NCI-H345 treated with DMSO at 0.1 percent for 48 hours (cell line): Measurements from ENCODE around the gene TMEM179.
"Not testable (repeated sequence)": the region's sequence is repeated elsewhere in the genome, so short reads cannot be mapped to it uniquely, and the experiment has no call there.

Experiments used
- DNase-seq: peaks from one replicate; lab custom pipeline; 2025; ENCODE audit not compliant: unreplicated experiment; lab: John Stamatoyannopoulos, UW

Gene TMEM179

DNA sequence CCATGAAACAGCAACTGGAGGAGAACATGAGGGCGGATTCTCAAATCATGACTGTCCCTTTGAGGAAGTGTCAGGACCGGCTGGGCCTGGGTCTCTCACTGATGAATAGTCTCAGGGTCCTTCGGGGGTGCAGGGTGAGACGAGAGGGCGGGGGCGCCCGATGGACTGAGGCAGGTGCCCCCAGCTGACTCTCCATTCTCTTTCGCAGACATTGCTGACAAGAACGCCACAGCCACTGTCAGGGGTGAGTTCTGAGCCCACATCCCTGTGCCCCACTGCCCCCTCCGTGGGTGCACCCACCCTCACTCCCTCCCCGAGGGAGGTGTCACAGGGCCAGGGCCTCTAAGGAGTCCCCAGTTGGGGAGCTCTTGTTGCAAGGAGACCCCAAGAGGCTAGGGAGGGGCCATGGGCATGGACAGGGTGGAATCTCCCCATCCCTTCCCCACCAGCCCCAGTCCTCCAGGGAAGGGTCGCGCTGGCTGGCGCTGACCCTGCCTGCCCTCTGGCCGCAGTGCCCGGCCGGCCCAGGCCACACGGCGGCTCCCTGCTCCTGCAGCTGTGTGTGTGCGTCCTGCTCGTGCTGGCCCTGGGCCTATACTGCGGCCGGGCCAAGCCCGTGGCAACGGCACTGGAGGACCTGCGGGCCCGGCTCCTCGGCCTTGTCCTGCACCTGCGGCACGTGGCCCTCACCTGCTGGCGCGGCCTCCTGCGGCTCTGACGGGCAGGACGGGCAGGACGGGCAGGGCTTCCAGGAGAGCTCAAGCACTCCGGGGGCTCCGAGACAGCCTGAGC is 16.3 kb downstream of the TMEM179 start:
- DNase-seq: no peak

DNA sequence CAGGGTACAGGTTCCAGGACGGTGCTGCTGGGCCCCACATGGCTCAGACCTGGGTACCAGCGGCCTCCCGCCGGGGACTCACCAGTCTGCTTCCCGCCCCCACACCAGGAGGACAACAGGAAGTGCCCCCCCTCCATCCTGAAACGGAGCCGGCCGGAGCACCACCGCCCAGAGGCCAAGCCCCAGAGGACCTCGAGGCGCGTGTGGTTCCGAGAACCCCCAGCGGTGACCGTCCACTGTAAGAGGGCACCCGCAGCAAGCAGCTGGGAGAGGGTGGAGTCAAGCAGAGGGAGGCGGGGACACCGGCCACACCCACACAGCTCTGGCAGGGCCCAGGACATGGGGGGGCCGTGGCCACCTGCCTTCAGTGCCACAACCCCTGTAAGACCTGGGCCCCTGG is 16.9 kb downstream of the TMEM179 start:
- DNase-seq: no peak

DNA sequence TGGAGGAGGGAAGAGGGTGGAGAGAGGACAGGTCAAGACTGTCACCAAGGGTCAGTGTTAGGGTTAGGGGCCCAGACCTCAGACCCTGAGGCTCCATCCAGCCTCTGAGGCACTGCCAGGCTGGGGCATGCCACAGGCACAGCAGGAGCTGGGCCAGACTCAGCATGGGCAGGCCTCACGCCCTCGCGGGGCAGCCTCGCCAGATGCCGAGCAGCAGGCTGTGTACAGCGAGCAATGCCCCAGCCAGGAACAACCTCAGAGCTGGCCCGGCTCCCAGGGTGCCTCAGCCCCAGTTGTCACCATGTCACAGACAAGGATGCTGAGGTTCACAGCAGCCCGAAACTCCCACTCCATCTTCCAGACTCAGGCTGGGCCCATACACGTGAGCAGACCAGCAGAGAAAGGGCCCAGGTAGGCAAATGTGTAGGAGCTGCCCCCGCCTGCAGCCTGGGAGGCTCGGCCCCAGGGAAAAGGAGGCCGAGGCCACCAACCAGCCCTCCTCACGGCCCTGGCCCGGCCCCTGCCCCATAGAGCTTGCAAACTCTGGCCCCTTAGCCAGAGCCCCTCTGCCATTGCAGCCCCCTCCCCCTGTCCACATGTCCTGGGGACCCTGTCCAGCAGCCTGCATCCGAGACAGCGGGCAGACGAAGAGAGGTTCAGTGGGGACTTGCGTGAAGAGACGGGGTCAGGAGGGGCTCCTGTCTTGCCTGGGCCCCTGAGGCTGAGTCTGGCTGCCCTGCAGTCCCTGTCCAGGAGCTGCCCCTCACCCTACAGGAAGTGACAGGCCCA is 17.5 kb downstream of the TMEM179 start:
- DNase-seq: no peak

DNA sequence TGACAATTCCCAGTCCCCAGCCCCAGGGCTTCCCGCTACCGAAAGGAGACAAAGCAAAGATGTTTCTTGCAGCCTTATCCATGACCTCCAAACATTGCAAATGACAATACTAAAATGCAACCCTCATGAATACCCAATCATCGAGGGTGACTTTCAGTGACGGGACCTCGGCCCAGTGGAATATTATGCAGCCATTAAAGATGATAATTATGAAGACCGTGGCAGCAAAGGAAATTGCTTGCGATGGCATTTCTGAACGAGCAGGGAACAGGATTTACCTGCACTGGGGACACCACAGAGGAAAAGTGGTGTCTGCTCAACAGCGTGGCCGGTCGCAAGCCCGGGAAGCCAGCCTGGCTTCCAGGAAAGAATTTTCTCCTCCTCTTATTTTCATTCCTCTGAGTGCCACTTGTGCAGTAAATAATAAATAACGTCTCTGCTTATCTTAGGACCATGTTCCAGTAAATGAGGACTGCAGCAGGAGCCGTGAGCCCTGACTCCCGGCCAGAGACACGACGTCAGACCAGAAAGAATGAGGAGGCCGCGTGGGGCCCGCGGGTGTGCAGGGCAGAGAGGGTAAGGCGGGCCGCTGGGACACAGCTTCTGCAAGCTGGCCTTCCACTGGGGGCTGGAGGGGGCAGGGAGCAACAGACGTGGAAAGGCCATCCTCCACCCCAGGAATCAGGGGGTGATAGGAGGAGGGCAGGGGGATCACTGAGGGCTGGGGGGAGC is 18.4 kb downstream of the TMEM179 start:
- no peak for DNase-seq

DNA sequence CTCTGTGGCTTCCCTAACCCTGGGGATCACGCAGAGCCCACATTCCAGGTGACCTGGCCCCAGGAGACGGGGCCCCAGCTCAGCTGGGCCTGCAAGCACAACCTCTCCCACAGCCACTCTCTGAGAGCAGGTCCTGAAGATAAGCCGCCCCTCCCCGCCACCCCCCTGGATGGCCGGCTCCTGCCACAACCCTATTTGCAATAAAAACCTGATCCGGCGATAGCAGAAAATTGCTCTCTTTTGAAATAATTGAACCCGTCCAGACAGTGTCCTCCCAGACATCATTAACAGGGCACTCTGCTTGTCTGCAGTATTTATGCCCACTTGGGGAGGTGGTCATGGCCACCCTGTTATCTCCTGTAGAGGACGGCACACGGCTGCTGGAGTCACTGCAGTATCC is 20.0 kb downstream of the TMEM179 start:
- DNase-seq: no peak

DNA sequence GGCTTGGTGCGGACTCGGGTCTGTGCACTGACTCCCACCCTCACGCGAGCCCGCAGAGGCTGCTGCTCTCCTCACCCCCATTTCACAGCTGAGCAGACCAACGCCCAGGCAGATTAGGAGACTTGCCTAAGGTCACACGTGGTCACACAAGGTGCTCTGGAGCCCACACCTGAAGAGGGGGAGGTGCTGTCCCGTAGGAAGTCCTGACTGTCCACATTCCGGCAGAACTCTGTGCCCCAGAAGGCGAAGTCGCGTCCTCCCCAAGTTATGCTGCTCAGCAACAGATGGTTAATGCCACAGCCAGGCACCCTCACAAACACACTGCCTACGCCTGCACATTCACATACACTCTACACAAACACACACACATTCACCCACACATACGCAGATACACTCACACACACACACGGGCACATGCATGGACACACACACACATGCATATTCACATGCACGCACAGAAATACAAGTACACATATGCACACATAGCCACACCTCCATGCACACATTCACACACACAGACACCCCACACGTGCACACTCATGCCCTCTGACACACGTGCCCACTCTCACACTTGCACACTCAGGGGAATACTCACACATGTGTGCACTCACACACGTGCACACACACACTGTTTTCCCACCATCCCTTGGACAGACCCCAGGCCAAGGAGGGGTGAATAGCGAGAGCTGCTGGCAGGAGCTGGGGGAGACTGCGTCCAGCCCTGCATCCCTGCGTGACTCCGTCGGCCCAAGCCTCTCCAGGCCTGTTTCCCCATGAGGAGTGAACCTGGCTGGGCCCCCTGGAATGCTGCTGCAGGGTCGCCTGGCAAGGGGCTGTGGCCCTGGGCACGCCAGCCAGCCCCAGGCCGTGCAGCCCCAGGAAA is 20.9 kb downstream of the TMEM179 start:
- no peak for DNase-seq

DNA sequence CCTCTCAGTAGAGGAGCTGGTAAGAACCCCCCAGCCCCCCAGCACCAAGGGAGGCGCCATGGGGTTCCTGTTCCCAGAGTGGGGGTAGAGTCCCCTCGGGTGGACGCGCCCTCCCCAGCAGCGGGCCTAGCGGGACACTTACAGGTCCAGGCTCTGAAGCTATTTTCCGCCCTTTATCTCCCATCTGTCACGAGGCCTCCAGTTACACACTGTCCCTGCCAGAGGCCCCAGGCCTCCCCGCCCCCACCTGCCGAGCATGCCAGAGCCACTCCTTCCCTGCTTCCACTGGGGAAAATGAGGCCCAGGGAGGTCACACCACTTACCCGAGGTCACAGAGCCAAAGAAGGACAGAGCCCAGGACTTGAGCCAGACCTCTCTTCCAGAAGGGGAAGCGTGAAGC is 21.9 kb downstream of the TMEM179 start:
- DNase-seq: no peak

DNA sequence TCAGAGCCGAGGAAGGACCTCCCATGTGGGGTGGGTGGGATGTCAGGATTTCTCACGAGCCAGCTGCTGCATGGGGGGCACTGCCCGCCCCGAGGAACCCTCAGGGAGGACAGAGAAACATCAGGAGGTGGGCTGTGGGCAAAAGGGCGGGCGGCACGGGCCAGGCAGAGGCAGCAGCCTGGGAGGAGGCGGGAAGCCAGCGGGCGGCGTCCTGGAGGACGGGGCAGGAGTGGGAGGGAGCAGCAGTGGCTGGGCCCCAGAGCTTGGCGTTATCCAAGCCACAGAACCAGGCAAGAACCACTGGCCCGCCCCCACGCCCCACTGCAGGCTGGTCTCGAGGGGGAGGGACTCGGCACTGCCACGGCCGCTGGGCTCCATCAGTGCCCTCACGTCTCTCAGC is 22.6 kb downstream of the TMEM179 start:
- no peak for DNase-seq

DNA sequence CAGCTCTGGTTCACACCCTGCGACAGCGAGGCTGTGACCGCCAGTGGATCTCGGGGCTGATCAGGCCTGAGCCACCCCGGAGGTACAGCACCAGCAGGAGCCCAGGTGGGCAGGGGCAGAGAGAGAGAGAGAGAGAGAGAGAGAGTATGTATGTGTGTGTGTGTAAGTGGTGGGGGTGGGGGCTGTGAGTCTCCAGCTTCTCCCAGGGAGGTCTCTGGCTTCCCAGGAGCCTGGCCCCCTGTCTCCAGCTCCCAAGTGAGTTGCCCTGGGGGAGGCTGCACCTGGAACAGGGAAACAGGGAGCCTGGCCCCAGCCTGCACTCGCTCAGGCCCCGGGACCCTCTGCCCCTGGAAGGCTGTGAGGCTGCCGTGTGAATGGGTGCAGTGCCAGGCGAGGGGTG is 23.1 kb downstream of the TMEM179 start:
- DNase-seq: no peak

DNA sequence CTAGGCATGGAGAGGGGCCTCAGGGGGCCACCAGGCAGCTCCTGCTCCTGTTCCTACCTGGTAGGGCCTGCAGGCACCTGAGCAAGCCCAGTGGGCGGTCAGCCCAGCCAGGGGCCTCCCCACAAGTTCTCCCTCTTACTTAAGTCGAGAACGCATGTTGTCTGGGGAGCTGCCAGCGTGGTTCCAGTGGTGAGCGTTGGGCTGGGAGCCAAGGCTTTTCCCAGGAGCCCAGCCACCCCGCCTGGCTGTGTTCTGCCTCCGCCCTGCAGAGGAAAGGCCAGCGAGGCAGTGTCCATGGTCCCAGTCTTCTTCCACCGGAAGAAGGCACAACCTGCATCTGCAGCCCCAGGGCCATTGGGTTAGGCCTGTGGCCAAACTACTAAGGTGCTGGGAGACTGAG is 23.6 kb downstream of the TMEM179 start:
- peak; percentile 42 for DNase-seq

DNA sequence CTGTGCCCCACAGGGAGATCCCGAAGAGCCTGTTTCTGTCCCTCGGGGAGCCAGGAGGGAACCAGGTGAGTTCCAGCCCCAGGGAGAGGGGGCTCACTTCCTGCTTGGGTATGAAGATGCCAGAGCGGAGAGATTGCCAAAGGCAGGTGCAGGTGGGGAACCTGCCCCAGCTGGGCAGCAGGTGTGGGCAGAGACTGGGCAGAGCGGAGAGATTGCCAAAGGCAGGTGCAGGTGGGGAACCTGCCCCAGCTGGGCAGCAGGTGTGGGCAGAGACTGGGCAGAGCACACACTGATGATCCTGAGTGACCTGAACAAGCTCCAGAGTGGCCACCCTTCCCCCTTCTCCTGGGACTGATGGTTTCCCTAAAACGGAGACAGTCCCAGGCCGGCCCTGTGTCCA is 24.6 kb downstream of the TMEM179 start:
- not testable (repeated sequence) for DNase-seq

DNA sequence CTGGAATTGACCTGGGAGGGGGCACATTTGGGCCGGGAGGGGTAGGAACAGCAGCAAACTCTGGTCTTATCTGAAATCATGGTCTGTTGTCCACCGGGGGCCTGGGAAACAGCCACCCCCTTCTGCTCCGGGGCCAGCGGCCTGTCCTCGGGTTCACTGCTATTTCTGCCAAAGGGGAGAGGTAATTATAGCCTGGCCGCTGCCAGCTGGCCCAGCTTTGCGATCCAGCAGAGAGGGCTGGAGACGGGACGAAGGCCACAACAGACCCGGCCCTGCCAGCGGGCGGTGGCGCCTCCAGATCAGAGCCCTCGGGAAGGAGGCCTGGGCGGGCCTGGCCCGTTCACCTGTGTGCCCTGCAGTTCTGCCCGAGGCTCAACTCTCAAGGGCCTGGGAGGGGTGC is 25.1 kb downstream of the TMEM179 start, which contains the start of gene C14orf180:
TSS of gene C14orf180 (plus strand) at position 258 of the 400 bp plus-strand sequence. CDS start 6,667 bp downstream, outside the sequence.
- DNase-seq: no peak

DNA sequence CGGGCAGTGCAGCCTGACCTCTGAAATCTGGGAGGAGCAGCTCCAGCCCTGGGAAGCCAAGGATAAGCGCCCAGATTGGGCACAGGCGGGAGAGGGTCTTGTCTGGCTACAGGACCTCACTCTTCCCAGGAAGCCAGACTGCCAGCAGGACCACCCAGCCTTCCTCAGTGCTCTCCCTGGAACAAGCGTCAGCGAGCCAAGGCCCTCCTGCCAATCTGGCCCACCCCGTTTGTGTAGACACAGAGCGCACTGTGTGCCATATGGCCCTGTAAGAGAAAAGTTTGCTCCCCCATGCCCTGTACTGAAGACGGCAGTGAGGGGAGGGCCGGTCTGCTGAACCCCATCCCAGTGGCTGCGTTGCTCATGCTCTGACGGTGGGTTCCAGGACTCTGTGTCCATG is 26.3 kb downstream of the TMEM179 start:
- DNase-seq: no peak

DNA sequence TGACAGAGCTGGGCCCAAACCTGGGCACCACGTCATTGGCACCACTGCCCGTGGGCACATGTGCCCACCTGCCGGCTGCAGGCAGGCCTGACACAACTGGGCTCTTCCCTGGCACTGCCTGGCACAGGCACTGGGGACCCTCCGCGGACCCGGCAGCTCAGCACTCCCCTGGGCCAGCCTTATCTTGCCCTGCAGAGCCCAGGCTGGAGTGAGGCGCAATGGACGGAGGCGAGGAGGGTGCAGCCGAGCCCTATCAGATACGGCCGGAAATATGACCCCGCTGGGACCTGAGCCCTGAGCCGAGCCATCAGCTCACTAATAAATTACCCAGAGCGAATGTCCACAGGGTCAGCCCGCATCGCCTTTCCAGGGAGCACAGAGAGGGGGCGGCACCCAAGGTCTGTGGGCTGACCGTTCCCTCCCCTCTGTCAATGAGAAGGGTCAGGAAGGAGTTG is 26.7 kb downstream of the TMEM179 start:
- DNase-seq: no peak

DNA sequence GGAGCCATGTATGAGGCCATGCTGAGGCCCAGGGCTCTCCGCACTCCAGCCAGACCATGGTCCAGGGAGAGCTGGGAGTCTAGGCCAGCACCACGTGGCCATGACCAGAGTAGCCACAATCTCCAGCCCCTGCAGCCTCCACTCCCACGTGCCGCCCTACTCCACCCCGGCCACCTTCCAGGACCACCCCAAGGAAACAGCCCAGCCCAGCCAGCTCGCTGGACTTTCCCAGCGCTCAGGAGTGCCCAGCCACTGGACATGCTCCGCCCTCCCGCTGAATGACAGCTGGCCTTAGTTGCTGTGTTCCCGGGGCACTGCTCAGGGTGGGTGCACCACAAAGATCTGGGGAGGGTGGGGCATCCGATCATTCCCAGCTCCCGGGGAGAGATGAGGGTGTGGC is 27.1 kb downstream of the TMEM179 start:
- DNase-seq: no peak

DNA sequence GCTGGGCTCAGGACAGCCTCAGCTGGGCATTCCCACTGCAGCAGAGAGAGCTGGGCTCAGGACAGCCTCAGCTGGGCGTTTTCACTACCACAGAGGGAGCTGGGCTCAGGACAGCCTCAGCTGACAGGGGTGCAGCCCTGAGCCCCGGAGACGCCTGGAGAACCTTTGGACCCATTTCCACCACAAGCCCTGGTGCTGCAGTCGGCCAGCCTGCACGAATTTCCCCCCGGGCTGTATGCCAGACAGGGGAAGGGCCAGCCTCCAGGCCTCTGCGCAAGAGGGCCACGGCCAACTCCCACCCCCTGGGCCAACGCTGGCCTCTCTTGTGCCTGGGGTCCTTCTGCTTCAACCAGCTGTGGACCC is 27.6 kb downstream of the TMEM179 start:
- no peak for DNase-seq

DNA sequence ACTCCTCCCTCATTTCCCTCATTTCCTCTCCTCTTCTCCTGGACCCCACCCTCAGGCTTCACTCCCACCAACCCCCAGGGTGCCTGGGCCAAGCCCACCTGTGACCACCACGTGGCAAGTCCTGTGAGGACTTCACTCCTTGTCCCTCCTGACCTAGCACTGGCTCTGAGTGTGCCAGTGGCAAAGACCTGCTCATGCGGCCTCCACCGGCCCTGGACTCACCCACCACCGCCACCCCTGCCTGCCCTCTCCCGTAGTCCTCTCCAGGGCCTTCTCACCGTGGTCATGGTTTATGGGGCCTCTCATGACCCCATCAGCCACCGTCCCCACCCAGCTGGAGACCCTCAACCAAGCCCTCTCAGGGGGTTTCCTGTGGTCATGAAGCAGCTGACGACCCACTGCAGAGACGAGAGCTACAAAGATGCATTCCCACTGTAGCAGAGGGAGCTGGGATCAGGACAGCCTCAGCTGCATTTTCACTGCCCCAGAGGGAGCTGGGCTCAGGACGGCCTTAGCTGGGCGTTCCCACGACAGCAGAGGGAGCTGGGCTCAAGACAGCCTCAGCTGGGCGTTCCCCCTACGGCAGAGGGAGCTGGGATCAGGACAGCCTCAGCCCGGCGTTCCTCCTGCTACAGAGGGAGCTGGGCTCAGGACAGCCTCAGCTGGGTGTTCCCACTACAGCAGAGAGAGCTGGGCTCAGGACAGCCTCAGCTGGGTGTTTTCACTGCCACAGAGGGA is 28.2 kb downstream of the TMEM179 start:
- DNase-seq: no peak

DNA sequence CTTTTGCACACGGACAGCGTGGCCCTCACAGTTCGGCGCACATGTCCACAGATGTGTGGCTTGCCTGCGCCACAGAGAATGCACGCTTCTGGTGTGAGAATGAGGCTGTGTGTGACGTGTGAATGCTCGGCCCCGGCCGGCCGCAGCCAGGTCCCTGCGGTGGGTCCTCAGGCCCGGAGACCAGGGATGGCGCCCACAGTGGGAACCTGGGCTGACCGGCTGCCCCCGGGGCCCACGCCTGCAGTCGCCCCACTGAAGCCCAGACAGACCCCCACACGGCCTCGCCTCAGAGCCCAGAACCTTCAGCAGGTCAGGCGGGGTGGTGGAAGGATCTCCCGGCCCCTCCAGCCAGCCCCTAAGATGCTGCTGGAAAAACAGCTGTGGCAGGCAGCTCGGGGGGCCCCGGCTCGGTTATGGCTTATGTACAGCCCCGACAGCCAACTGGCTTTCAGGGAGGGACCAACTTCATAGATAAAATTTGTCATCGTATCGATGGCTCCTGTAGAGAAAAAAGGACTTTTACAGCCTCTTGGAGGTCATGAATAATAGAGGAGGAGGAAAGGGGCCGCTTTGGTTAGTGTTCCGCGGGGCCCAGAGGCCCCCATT is 29.5 kb downstream of the TMEM179 start:
- no peak for DNase-seq

DNA sequence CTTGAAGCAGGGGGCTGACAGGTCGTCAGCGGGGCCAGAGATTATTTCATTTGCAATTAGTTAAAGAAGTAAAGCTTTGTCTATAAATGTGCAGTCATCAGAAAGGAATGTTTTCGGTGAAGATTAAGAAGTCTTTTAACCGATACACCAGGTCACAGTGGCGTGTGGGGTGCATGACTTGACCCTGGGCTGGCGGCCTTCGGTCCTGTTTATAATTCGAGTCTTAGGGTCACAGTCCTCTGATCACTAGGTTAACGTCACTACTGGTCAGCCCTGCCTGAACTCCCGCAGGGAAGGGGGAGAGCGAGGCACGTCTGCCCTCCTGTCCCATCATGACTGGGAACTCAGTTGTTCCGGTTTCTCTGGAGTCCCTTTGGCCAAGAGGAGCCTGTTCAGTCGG is 30.0 kb downstream of the TMEM179 start:
- no peak for DNase-seq

DNA sequence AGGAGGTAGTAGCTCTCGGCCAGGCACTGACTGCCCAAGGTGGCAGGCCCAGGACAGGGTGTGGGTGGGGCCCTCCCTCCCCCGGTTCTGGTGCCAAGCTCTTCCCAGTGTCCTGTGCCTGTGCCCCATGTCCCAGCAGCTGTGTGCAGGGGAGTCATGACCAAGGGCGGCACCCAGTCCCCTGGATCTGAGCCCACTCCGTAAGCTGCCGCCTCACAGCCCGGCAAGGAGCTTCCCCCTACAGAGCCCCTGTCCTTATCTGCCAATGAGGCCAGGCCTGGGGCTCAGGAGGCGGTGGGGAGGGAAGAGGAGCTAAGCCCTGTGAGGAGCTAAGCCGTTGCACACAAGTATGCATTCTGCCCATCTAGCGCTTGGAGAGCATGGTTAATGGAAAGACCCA is 30.6 kb downstream of the TMEM179 start:
- no peak for DNase-seq
